Small intestine (tissue), 7 donors: ENCODE results near the gene GSN. TPM values are rescaled to one million over a fixed set of nuclear protein-coding genes. Genes with fewer than 3 reads are reported as not detected.

Experiments used
- DNase-seq, 2 donors: peaks; one replicate each; pipeline versions ENCODE4 v3.0.0 to v3.0.0-alpha.2; 2013
- FAIRE-seq: peaks from 2 replicates; lab custom pipeline; 2012; peaks lifted over from hg19 to GRCh38; lab: Jason Lieb, UNC
- H3K27ac ChIP-seq, 3 donors: one replicate each; pipeline ENCODE4 v1.5.1; 2013; ENCODE audit warnings: low read length in 2 of 3, mild to moderate bottlenecking in 2 of 3, control low read depth in 1 of 3, inconsistent platforms in 1 of 3, low read depth in 1 of 3, moderate library complexity in 1 of 3
- H3K27me3 ChIP-seq, 3 donors: one replicate each; pipeline ENCODE4 v1.6.1; 2013; ENCODE audit warnings: low read length in 3 of 3, inconsistent platforms in 1 of 3; ENCODE audit not compliant: control insufficient read depth in 3 of 3, insufficient read depth in 3 of 3
- H3K36me3 ChIP-seq, 3 donors: one replicate each; pipeline ENCODE4 v1.6.1; 2013; ENCODE audit warnings: low read length in 3 of 3, inconsistent platforms in 1 of 3, low read depth in 1 of 3, mild to moderate bottlenecking in 1 of 3, moderate library complexity in 1 of 3; ENCODE audit not compliant: control insufficient read depth in 3 of 3, insufficient read depth in 2 of 3
- H3K4me1 ChIP-seq, 3 donors: one replicate each; pipeline ENCODE4 v1.6.1; 2013; ENCODE audit warnings: low read length in 2 of 3, inconsistent platforms in 1 of 3, low read depth in 1 of 3, mild to moderate bottlenecking in 1 of 3, moderate library complexity in 1 of 3; ENCODE audit not compliant: control insufficient read depth in 3 of 3, insufficient read depth in 2 of 3
- H3K4me3 ChIP-seq, 3 donors: one replicate each; pipeline ENCODE4 v1.5.1; 2013; ENCODE audit warnings: low read length in 3 of 3, control low read depth in 1 of 3, inconsistent platforms in 1 of 3, low read depth in 1 of 3, mild to moderate bottlenecking in 1 of 3, moderate library complexity in 1 of 3
- H3K9me3 ChIP-seq, 2 donors: one replicate each; pipeline ENCODE4 v1.6.1; 2013; ENCODE audit warnings: low read depth in 1 of 2, low read length in 1 of 2; ENCODE audit not compliant: control insufficient read depth in 2 of 2, insufficient read depth in 1 of 2
- WGBS, 3 donors: extraction: QIAGEN DNeasy Blood & Tissue Kit; methylation state at CpG; one replicate each; pipeline ENCODE4 v1.1.7; 2013; 5-methylcytosine and 5-hydroxymethylcytosine counted together
- polyA plus RNA-seq, 4 donors: library from polyadenylated mRNA; stranded (reverse) in 3 of 4; unstranded in 1 of 4; fragments of 200-250 nt in 3 of 4; fragments of 120-200 nt in 1 of 4; gene quantifications; one replicate each; pipeline versions ENCODE4 v1.2.1 to v1.2.3, GENCODE V29; 2013
- donor health status: healthy with polysubstance abuse.
- donor health status: control.
- donor health status: control.
- donor health status: Bipolar disorder and iron deficiency.
- donor health status: healthy.

Gene GSN
- polyA plus RNA-seq, 4 donors, result 154 to 380 (median 201) TPM

DNA sequence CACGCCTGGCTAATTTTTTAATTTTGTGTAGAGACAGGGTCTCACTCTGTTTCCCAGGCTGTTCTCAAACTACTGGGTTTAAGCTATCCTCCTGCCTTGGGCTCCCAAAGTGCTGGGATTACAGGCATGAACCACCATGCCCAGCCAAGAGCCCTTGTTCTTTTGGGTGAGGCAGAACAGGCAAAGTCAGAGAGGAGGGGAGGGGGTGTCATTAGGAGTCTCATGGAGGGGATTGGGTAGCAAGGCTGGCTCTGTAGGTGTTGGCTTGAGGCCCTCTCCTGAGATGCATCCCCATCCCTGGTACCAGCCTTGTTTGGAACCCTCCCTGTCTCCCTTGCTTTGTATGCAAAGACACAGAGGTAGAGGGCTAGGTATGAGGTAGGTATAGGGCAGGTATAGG is 24.1 kb downstream of the GSN start:
- no peak for DNase-seq
- peaks cover 0 to 40% (median 3%) of the 10 kb centered on the region in 3 donors for H3K4me1 ChIP-seq

DNA sequence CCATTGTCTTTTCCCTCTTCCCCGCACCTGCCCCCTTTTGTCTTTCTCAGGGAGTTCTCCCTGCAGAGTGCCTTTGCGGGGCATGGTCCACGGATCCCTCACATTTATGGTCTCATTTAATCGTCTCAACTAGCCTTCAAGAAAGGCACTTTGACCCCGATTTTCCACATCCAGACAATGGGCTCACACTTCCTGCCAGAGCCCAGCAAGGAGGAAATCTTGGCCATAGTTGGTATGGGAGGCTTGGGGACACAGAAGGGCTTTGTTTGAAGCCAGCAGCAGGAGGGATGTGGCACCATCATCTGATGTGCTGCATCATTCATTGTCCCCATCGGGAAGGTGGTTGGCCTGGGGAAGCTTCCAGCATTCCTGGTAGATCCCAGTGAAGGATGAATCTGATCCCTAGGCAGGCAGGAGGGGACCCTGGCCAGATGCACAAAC is 24.9 kb downstream of the GSN start:
- Histone ChIP-seq H3K4me1 (peaks cover 0 to 39% (median 3%) of the 10 kb centered on the region in 3 donors), H3K4me3 (no peak overlapping the region), H3K27me3 (no peaks in the 10 kb centered on the region), H3K9me3 (no peaks in the 10 kb centered on the region), H3K27ac (peak overlapping the region in 1 of 3 donors; percentile 40), H3K36me3 (peaks cover 0 to 17% (median 0%) of the 10 kb centered on the region in 3 donors)
- 64 to 75% (median 71%) methylated on average over 6 of the region's 6 CpGs for WGBS, 3 donors
- no peak for FAIRE-seq
- no peak for DNase-seq

More for the DNA sequence above, 24.1 kb downstream of the GSN start:
- H3K27ac ChIP-seq, result peak overlapping the region in 1 of 3 donors; percentile 14
- H3K4me3 ChIP-seq, result no peak overlapping the region
- H3K36me3 ChIP-seq, result peaks cover 0 to 17% (median 0%) of the 10 kb centered on the region in 3 donors
- no peak for FAIRE-seq
- H3K9me3 ChIP-seq, result no peaks in the 10 kb centered on the region
- WGBS, 3 donors, result 93 to 96% (median 96%) methylated on average over 1 of the region's 1 CpG
- no peaks in the 10 kb centered on the region for H3K27me3 ChIP-seq

- H3K27me3 ChIP-seq, result no peaks in the 10 kb centered on the region
- WGBS, 3 donors, result 61 to 88% (median 84%) methylated on average over 6 of the region's 6 CpGs
- DNase-seq (no peak), FAIRE-seq (no peak)
- peaks cover 0 to 39% (median 2%) of the 10 kb centered on the region in 3 donors for H3K4me1 ChIP-seq
- no peaks in the 10 kb centered on the region for H3K9me3 ChIP-seq
- H3K36me3 ChIP-seq, result peaks cover 0 to 13% (median 0%) of the 10 kb centered on the region in 3 donors
- H3K27ac ChIP-seq, result peak overlapping the region in 1 of 3 donors; percentile 91
- no peak overlapping the region for H3K4me3 ChIP-seq
Measured at GRCh38 chr9:121294151-121294743, 26.3 kb downstream of the GSN start.

- no peaks in the 10 kb centered on the region for H3K27me3 ChIP-seq
- peaks cover 0 to 13% (median 0%) of the 10 kb centered on the region in 3 donors for H3K36me3 ChIP-seq
- H3K4me3 ChIP-seq, result no peak overlapping the region
- FAIRE-seq (no peak), DNase-seq (no peak)
- H3K27ac ChIP-seq, result peak overlapping the region in 2 of 3 donors; percentile 16 to 91
- 75 to 94% (median 85%) methylated on average over 13 of the region's 13 CpGs for WGBS, 3 donors
- no peaks in the 10 kb centered on the region for H3K9me3 ChIP-seq
- H3K4me1 ChIP-seq, result peaks cover 0 to 35% (median 2%) of the 10 kb centered on the region in 3 donors
Measured at GRCh38 chr9:121294866-121295661, 27.1 kb downstream of the GSN start.

- Histone ChIP-seq H3K4me3 (no peak overlapping the region), H3K4me1 (peaks cover 0 to 40% (median 2%) of the 10 kb centered on the region in 3 donors), H3K27ac (peak overlapping the region in 1 of 3 donors; percentile 91), H3K36me3 (peaks cover 0 to 13% (median 0%) of the 10 kb centered on the region in 3 donors), H3K27me3 (no peaks in the 10 kb centered on the region), H3K9me3 (no peaks in the 10 kb centered on the region)
- 64 to 84% (median 70%) methylated on average over 5 of the region's 5 CpGs for WGBS, 3 donors
- DNase-seq, result no peak
- no peak for FAIRE-seq
Measured at GRCh38 chr9:121295662-121296191, 27.8 kb downstream of the GSN start.

DNA sequence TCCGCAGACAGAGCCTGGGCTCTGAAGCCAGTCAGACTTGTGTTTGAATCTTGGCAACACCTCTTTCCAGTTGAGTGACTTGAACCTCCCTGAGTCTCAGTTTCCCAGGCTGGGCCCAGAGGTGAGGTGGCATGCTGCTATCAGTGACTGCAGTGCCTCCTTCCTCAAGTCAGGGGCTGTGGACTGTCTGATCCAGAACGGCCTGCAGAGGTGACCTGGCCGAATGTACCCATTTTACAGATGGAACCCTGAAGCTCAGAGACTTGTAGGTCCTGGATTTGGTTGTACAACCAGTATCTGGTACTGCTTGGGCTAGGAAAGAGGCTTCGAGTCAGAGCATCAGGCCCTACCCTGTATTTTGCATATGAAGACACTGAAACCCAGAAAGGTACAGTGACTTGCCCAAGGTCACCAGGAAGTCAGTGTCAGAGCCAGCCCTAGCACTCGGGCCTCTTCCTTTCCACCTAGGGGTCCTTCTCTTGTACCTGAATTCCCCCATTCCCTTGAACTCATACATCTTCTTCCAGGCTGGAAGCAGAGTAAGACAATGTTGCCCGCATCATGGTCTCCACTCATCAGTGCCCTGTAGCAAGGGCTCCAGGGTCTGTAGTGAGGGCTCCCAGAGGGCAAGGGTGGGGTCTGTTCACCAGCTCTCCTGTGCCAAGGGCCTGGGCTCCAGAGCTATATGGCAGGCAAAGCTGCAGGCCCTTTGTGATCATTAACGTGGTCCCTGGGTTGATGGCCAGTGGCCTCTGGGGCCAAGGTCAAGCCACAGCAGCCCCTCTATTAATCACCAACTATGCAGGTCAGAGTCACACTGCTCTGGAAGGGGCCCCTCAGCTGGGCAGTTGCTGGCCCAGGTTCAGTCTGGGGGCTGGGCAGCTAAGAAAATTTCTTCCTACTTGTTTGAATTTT is 28.5 kb downstream of the GSN start:
- Histone ChIP-seq H3K4me1 (peaks cover 0 to 42% (median 2%) of the 10 kb centered on the region in 3 donors), H3K9me3 (no peaks in the 10 kb centered on the region), H3K27me3 (no peaks in the 10 kb centered on the region), H3K27ac (peak overlapping the region in 2 of 3 donors; percentile 7 to 91), H3K4me3 (no peak overlapping the region), H3K36me3 (peaks cover 0 to 13% (median 0%) of the 10 kb centered on the region in 3 donors)
- 73 to 80% (median 75%) methylated on average over 7 of the region's 7 CpGs for WGBS, 3 donors
- FAIRE-seq, result no peak
- DNase-seq, result peak in 1 of 2 donors; percentile 27

- H3K9me3 ChIP-seq, result no peaks in the 10 kb centered on the region
- H3K27me3 ChIP-seq, result no peaks in the 10 kb centered on the region
- H3K4me3 ChIP-seq, result no peak overlapping the region
- 58 to 72% (median 71%) methylated on average over 4 of the region's 4 CpGs for whole genome bisulfite sequencing, 3 donors
- H3K36me3 ChIP-seq, result peaks cover 0 to 20% (median 0%) of the 10 kb centered on the region in 3 donors
- peak overlapping the region in 2 of 3 donors; percentile 36 to 70 for H3K27ac ChIP-seq
- no peak for DNase-seq
- H3K4me1 ChIP-seq, result peaks cover 0 to 42% (median 2%) of the 10 kb centered on the region in 3 donors
- FAIRE-seq, result no peak
Measured at GRCh38 chr9:121297389-121297788, 29.4 kb downstream of the GSN start.
